ENCODE data around the gene MYH14. TPM values are rescaled to one million over a fixed set of nuclear protein-coding genes. Genes with fewer than 3 reads are reported as not detected.

Gene MYH14
- total RNA-seq, 1 donor from 2014 or later, result 146 TPM

GRCh38 chr19:50325310-50326100, 122.1 kb downstream of the MYH14 start:
- H3K27ac ChIP-seq, result no peak overlapping the region
- no peaks in the 10 kb centered on the region for H3K36me3 ChIP-seq
- H3K4me1 ChIP-seq, result peaks cover 14% of the 10 kb centered on the region
- peak; percentile 63 for ATAC-seq
- TF ChIP-seq CTCF (IDR thresholded peaks at IDR 0.05), result no peak
- H3K4me3 ChIP-seq, result no peak overlapping the region
- no peaks in the 10 kb centered on the region for H3K9me3 ChIP-seq
- peak; percentile 87 for DNase-seq
- intact Hi-C loops (cut with DNase I), result no loop called here
- peaks cover 10% of the 10 kb centered on the region for H3K27me3 ChIP-seq

- Histone ChIP-seq H3K9me3 (no peaks in the 10 kb centered on the region), H3K4me3 (peak overlapping the region; percentile 8), H3K36me3 (no peaks in the 10 kb centered on the region), H3K27me3 (peaks cover 10% of the 10 kb centered on the region), H3K27ac (no peak overlapping the region), H3K4me1 (peaks cover 14% of the 10 kb centered on the region)
- DNase-seq (peak; percentile 70), ATAC-seq (no peak)
- intact Hi-C loops (cut with DNase I), result no loop called here
- no peak for TF ChIP-seq CTCF (IDR thresholded peaks at IDR 0.05)
These were observed 122.8 kb downstream of the MYH14 start for GRCh38 chr19:50326101-50326664.

- intact Hi-C loops (cut with DNase I), result no loop called here
- Histone ChIP-seq H3K9me3 (no peaks in the 10 kb centered on the region), H3K36me3 (no peaks in the 10 kb centered on the region), H3K27ac (no peak overlapping the region), H3K4me1 (peaks cover 20% of the 10 kb centered on the region), H3K27me3 (peaks cover 10% of the 10 kb centered on the region), H3K4me3 (no peak overlapping the region)
- DNase-seq (no peak), ATAC-seq (no peak)
- no peak for TF ChIP-seq CTCF (IDR thresholded peaks at IDR 0.05)
These were observed 123.6 kb downstream of the MYH14 start for GRCh38 chr19:50327013-50327412.

GRCh38 chr19:50327461-50328223, 124.2 kb downstream of the MYH14 start:
- Histone ChIP-seq H3K36me3 (no peaks in the 10 kb centered on the region), H3K27me3 (peaks cover 10% of the 10 kb centered on the region), H3K27ac (no peak overlapping the region), H3K4me3 (peak overlapping the region; percentile 14), H3K9me3 (no peaks in the 10 kb centered on the region), H3K4me1 (peaks cover 25% of the 10 kb centered on the region)
- ATAC-seq (no peak), DNase-seq (peak; percentile 51)
- no peak for TF ChIP-seq CTCF (IDR thresholded peaks at IDR 0.05)
- intact Hi-C loops (cut with DNase I), result no loop called here

- peaks cover 10% of the 10 kb centered on the region for H3K27me3 ChIP-seq
- intact Hi-C loops (cut with DNase I), result no loop called here
- H3K9me3 ChIP-seq, result no peaks in the 10 kb centered on the region
- TF ChIP-seq CTCF (IDR thresholded peaks at IDR 0.05), result no peak
- peak; percentile 79 for DNase-seq
- H3K4me3 ChIP-seq, result peak overlapping the region; percentile 46
- no peaks in the 10 kb centered on the region for H3K36me3 ChIP-seq
- peaks cover 31% of the 10 kb centered on the region for H3K4me1 ChIP-seq
- ATAC-seq, result no peak
- H3K27ac ChIP-seq, result no peak overlapping the region
These were observed 124.9 kb downstream of the MYH14 start for GRCh38 chr19:50328224-50328872.

Measured in upper lobe of right lung (tissue), 1 donor.